ENCODE data around the gene CMTM3. TPM values are rescaled to one million over a fixed set of nuclear protein-coding genes. Genes with fewer than 3 reads are reported as not detected.

CMTM3 gene
- total and polyA plus RNA-seq, 9 of the 15 experiments (the other 6 are each of a cell fraction or from before 2014, with no cell fraction given) = 4.6 to 33.4 (median 17.5) TPM

- TF ChIP-seq CHD7 (IDR thresholded peaks at IDR 0.05; ENCODE audit: low read depth, low read length) (no peak), ZC3H8 (IDR thresholded peaks at IDR 0.05) (no peak), ETV5 (CRISPR knock-in tag; IDR thresholded peaks at IDR 0.05; ENCODE audit: low read depth) (0 out of 2 replicates have a peak, but pooled peaks have one; percentile 38), PURB (CRISPR knock-in tag; IDR thresholded peaks at IDR 0.05; ENCODE audit: low read depth) (no peak), CBFA2T2 (conservative IDR thresholded peaks at IDR 0.05) (peak; percentile 60), ZNF511 (CRISPR knock-in tag; IDR thresholded peaks at IDR 0.05) (no peak), DACH1 (IDR thresholded peaks at IDR 0.05; ENCODE audit: partially characterized antibody) (peak; percentile 8), TAF9B (IDR thresholded peaks at IDR 0.05; ENCODE audit: partially characterized antibody) (peak; percentile 44), ARHGAP35 (IDR thresholded peaks at IDR 0.05; ENCODE audit: partially characterized antibody) (no peak), SMARCA4 (IDR thresholded peaks at IDR 0.05) (peak; percentile 92), CREB1 (IDR thresholded peaks at IDR 0.05) (0 out of 2 replicates have a peak, but pooled peaks have one; percentile 54), CREB1 (CRISPR knock-in tag; IDR thresholded peaks at IDR 0.05) (peak; percentile 33; the same call in 1 of the 2 replicates), RCOR1 (IDR thresholded peaks at IDR 0.05; ENCODE audit: borderline replicate concordance in 1 of 2, low read depth in 2 of 2, low read length in 2 of 2) (peak in 1 of 2 experiments; percentile 75; a peak in 2 of 4 replicates), EGR1 (conservative IDR thresholded peaks at IDR 0.05) (no peak)
Observed at GRCh38 chr16:66660422-66661209, 56.1 kb downstream of the CMTM3 start (continued).
